Vagina (tissue), 2 donors: ENCODE data around the gene AADACL4.

Source experiments
- CTCF ChIP-seq, 3 experiments: fragments of 450-650 bp in 2 of 3; fragments of 200-600 bp in 1 of 3; sonication (generic) in 1 of 3; IDR thresholded peaks; one replicate each; pipeline ENCODE4 v1.5.1; 2017 to 2019; ENCODE audit warnings: antibody characterized with exemption in 3 of 3, mild to moderate bottlenecking in 2 of 3, moderate library complexity in 2 of 3
- POLR2A ChIP-seq, 2 donors: fragments of 450-650 bp; IDR thresholded peaks; one replicate each; pipeline ENCODE4 v1.6.1; 2017; ENCODE audit warnings: antibody characterized with exemption in 2 of 2, mild to moderate bottlenecking in 2 of 2, moderate library complexity in 2 of 2
- POLR2AphosphoS5 ChIP-seq, 2 donors: sonication (generic); formaldehyde crosslinking; IDR thresholded peaks; one replicate each; pipeline ENCODE4 v1.9.0; 2017; ENCODE audit warnings: antibody characterized with exemption in 2 of 2, mild to moderate bottlenecking in 2 of 2, low read depth in 1 of 2; ENCODE audit not compliant: insufficient read depth in 1 of 2

GRCh38 chr1:12715896-12716437 is 72.1 kb downstream of the AADACL4 start, which contains the start of gene AADACL3:
- TF ChIP-seq CTCF (IDR thresholded peaks at IDR 0.05), result no peak
- no peak for TF ChIP-seq POLR2AphosphoS5 (IDR thresholded peaks at IDR 0.05; ENCODE audit: insufficient read depth in 1 of 2, low read depth in 1 of 2)
- TF ChIP-seq POLR2A (IDR thresholded peaks at IDR 0.05), result no peak
